Neural cell (in vitro differentiated cells): ENCODE measurements around the gene SLC5A8. TPM values are rescaled to one million over a fixed set of nuclear protein-coding genes. Genes with fewer than 3 reads are reported as not detected.

Source experiments
- H2AFZ ChIP-seq: fragments of 200-600, 300-800 bp; sonication (generic), shearing (Covaris generic); 2 replicates; pipeline ENCODE4 v1.6.0; 2014; ENCODE audit warnings: low read depth, mild to moderate bottlenecking, antibody characterized with exemption, low read length, moderate library complexity
- H3F3A ChIP-seq: fragments of 200-600 bp; shearing (Covaris generic); 2 replicates; pipeline ENCODE4 v1.6.1; 2016; ENCODE audit warnings: mild to moderate bottlenecking, moderate library complexity, mixed read lengths, antibody characterized with exemption, low read length; ENCODE audit not compliant: insufficient read depth, poor library complexity, severe bottlenecking
- H3K27ac ChIP-seq: fragments of 200-600, 300-800 bp; sonication (generic), shearing (Covaris generic); 2 replicates; pipeline ENCODE4 v1.5.1; 2014; ENCODE audit warnings: mild to moderate bottlenecking, low read length, moderate library complexity
- H3K27me3 ChIP-seq: fragments of 300-800, 200-600 bp; sonication (generic), shearing (Covaris generic); 2 replicates; pipeline ENCODE4 v1.6.0; 2014; ENCODE audit warnings: mild to moderate bottlenecking, low read depth, low read length, moderate library complexity; ENCODE audit not compliant: insufficient read depth
- H3K36me3 ChIP-seq: fragments of 300-800, 200-600 bp; sonication (generic), shearing (Covaris generic); 2 replicates; pipeline ENCODE4 v1.5.1; 2014; ENCODE audit warnings: mild to moderate bottlenecking, antibody characterized with exemption, low read length, moderate library complexity; ENCODE audit not compliant: insufficient read depth
- H3K4me2 ChIP-seq: fragments of 300-800, 200-600 bp; sonication (generic), shearing (Covaris generic); 2 replicates; pipeline ENCODE4 v1.6.0; 2014; ENCODE audit warnings: mild to moderate bottlenecking, low read length
- H3K4me3 ChIP-seq: fragments of 300-800, 200-600 bp; sonication (generic), shearing (Covaris generic); 2 replicates; pipeline ENCODE4 v1.5.1; 2014; ENCODE audit warnings: mild to moderate bottlenecking, low read length, moderate library complexity
- H3K79me2 ChIP-seq: fragments of 200-600 bp; shearing (Covaris generic); replicated peaks from 2 replicates; pipeline ENCODE4 v1.6.0; 2014; ENCODE audit warnings: mild to moderate bottlenecking, low read length, moderate library complexity; ENCODE audit not compliant: insufficient read depth
- H3K9ac ChIP-seq: fragments of 300-800, 200-600 bp; sonication (generic), shearing (Covaris generic); 2 replicates; pipeline ENCODE4 v1.6.1; 2016; ENCODE audit warnings: mild to moderate bottlenecking, low read length, mixed read lengths
- H3K9me2 ChIP-seq: fragments of 200-600 bp; shearing (Covaris generic); 2 replicates; pipeline ENCODE4 v1.6.1; 2016; ENCODE audit warnings: mild to moderate bottlenecking, low read length, mixed read lengths; ENCODE audit not compliant: insufficient read depth
- H3K9me3 ChIP-seq: fragments of 200-600, 300-800 bp; sonication (generic), shearing (Covaris generic); 2 replicates; pipeline ENCODE4 v1.6.1; 2016; ENCODE audit warnings: mild to moderate bottlenecking, mixed run types, low read length, moderate library complexity, mixed read lengths
- H4K20me1 ChIP-seq: fragments of 200-600 bp; shearing (Covaris generic); 2 replicates; pipeline ENCODE4 v1.6.1; 2016; ENCODE audit warnings: mild to moderate bottlenecking, mixed run types; ENCODE audit not compliant: insufficient read depth
- CTCF ChIP-seq: fragments of 450-650 bp; IDR thresholded peaks from 2 replicates; pipeline ENCODE4 v1.5.1; 2014; ENCODE audit warnings: antibody characterized with exemption, mild to moderate bottlenecking, moderate library complexity; ENCODE audit not compliant: poor library complexity, severe bottlenecking
- EP300 ChIP-seq: fragments of 450-650 bp; conservative IDR thresholded peaks from 2 replicates; pipeline ENCODE4 v1.6.1; 2014; ENCODE audit warnings: antibody characterized with exemption, mild to moderate bottlenecking, moderate library complexity; ENCODE audit not compliant: poor library complexity, severe bottlenecking
- EZH2 ChIP-seq: fragments of 200-600, 300-800 bp; shearing (Covaris generic), sonication (generic); IDR thresholded peaks from 2 replicates; pipeline ENCODE4 v1.6.1; 2014; ENCODE audit warnings: antibody characterized with exemption, low read length, borderline replicate concordance, mild to moderate bottlenecking; ENCODE audit not compliant: insufficient read depth, poor library complexity, severe bottlenecking
- MXI1 ChIP-seq: fragments of 450-650 bp; conservative IDR thresholded peaks from 2 replicates; pipeline ENCODE4 v1.6.1; 2014; ENCODE audit warnings: antibody characterized with exemption, mild to moderate bottlenecking; ENCODE audit not compliant: poor library complexity, severe bottlenecking
- POLR2AphosphoS5 ChIP-seq: IDR thresholded peaks from 2 replicates; pipeline ENCODE4 v1.6.1; 2012
- RAD21 ChIP-seq: fragments of 450-650 bp; conservative IDR thresholded peaks from 2 replicates; pipeline ENCODE4 v1.6.1; 2014; ENCODE audit warnings: antibody characterized with exemption, mild to moderate bottlenecking, moderate library complexity
- SMC3 ChIP-seq: fragments of 450-650 bp; conservative IDR thresholded peaks from 2 replicates; pipeline ENCODE4 v1.6.1; 2014; ENCODE audit warnings: antibody characterized with exemption, mild to moderate bottlenecking, moderate library complexity; ENCODE audit not compliant: poor library complexity
- TAF1 ChIP-seq: IDR thresholded peaks from 2 replicates; pipeline ENCODE4 v1.6.1; 2012; ENCODE audit warnings: low read depth
- polyA plus RNA-seq: library from polyadenylated mRNA; depleted of rRNA; stranded (reverse); fragments of >200 nt; gene quantifications from 2 replicates; pipeline ENCODE4 v1.2.3, GENCODE V29; 2014
- TF ChIP-seq, protein P1 (sequence below): IDR thresholded peaks from 2 replicates; pipeline ENCODE4 v1.6.1; 2012; ENCODE audit warnings: borderline replicate concordance

Gene SLC5A8
- polyA plus RNA-seq, 1 donor from 2014 or later = 0.12 TPM

- Histone ChIP-seq H3K9me3 (no peaks in the 10 kb centered on the region), H3F3A (no peaks in the 10 kb centered on the region), H2AFZ (no peak overlapping the region), H3K79me2 (no peaks in the 10 kb centered on the region), H3K9ac (no peak overlapping the region), H3K27me3 (no peaks in the 10 kb centered on the region), H3K9me2 (no peaks in the 10 kb centered on the region), H3K27ac (no peak overlapping the region), H4K20me1 (no peaks in the 10 kb centered on the region), H3K4me3 (no peak overlapping the region), H3K4me2 (no peak overlapping the region), H3K36me3 (no peaks in the 10 kb centered on the region)
- TF ChIP-seq POLR2AphosphoS5 (no peak), SMC3 (no peak)
- TF ChIP-seq, protein P1, sequence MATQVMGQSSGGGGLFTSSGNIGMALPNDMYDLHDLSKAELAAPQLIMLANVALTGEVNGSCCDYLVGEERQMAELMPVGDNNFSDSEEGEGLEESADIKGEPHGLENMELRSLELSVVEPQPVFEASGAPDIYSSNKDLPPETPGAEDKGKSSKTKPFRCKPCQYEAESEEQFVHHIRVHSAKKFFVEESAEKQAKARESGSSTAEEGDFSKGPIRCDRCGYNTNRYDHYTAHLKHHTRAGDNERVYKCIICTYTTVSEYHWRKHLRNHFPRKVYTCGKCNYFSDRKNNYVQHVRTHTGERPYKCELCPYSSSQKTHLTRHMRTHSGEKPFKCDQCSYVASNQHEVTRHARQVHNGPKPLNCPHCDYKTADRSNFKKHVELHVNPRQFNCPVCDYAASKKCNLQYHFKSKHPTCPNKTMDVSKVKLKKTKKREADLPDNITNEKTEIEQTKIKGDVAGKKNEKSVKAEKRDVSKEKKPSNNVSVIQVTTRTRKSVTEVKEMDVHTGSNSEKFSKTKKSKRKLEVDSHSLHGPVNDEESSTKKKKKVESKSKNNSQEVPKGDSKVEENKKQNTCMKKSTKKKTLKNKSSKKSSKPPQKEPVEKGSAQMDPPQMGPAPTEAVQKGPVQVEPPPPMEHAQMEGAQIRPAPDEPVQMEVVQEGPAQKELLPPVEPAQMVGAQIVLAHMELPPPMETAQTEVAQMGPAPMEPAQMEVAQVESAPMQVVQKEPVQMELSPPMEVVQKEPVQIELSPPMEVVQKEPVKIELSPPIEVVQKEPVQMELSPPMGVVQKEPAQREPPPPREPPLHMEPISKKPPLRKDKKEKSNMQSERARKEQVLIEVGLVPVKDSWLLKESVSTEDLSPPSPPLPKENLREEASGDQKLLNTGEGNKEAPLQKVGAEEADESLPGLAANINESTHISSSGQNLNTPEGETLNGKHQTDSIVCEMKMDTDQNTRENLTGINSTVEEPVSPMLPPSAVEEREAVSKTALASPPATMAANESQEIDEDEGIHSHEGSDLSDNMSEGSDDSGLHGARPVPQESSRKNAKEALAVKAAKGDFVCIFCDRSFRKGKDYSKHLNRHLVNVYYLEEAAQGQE = no peak
Measured at GRCh38 chr12:101168001-101168400, 42.0 kb downstream of the SLC5A8 start.

DNA sequence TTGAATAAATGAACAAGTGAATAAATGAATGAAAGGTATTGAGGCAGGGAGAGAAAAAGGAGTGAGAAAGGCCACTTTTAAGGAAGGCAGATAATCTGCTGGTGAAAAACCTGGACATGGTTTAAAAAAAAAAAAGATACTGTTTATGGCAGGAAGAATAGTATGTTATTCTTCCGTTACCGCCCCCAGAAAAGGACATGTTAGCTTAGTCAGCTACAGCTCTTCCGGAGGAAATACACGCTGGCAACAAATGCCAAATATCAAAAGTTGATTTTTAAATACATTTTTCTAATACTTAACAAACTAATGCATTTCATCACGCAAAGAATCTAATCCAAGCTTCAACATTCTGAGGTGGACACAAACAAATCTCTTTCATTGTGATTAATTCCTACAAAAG lies 43.2 kb downstream of the SLC5A8 start:
- no peak for TF ChIP-seq POLR2AphosphoS5
- TF ChIP-seq MXI1 = no peak
- TF ChIP-seq, protein P1 = no peak
- no peak overlapping the region for H3K4me3 ChIP-seq
- H3K4me2 ChIP-seq = no peak overlapping the region

DNA sequence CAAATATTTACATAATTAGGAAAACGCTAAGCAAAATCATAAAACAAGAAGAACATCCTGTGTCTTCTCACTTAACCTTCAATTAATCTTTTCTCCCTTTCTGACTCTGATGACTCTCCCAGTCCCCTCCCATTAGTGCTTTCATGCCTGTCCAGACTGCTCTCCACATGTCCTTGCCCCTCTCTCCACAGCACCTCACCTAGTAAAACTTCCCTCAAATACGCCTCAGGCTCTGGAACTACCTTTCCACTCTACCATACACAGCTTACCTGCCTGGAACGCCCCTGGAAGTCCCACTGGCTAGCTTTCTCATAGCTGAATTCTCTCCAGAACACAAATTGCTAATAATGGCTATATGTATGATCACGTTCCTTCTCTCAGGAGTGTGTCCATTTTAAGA lies 44.7 kb downstream of the SLC5A8 start:
- no peaks in the 10 kb centered on the region for H3K27me3 ChIP-seq
- no peak overlapping the region for H3K4me3 ChIP-seq
- no peak overlapping the region for H3K9ac ChIP-seq
- H2AFZ ChIP-seq = no peak overlapping the region
- H3K9me3 ChIP-seq = no peaks in the 10 kb centered on the region
- no peaks in the 10 kb centered on the region for H3K36me3 ChIP-seq
- H3K79me2 ChIP-seq = no peaks in the 10 kb centered on the region
- TF ChIP-seq POLR2AphosphoS5 (no peak), CTCF (no peak), EZH2 (no peak), TAF1 (no peak), RAD21 (no peak), SMC3 (no peak), MXI1 (no peak), EP300 (no peak)
- TF ChIP-seq, protein P1 = no peak
- no peak overlapping the region for H3K27ac ChIP-seq
- no peaks in the 10 kb centered on the region for H4K20me1 ChIP-seq
- H3K4me2 ChIP-seq = no peak overlapping the region
- H3F3A ChIP-seq = no peaks in the 10 kb centered on the region
- H3K9me2 ChIP-seq = no peaks in the 10 kb centered on the region

More for the DNA sequence above, 43.2 kb downstream of the SLC5A8 start:
- Histone ChIP-seq H3K36me3 (no peaks in the 10 kb centered on the region), H3K9me2 (no peaks in the 10 kb centered on the region), H3K27me3 (no peaks in the 10 kb centered on the region), H2AFZ (no peak overlapping the region), H3K9me3 (no peaks in the 10 kb centered on the region), H3K9ac (no peak overlapping the region), H4K20me1 (no peaks in the 10 kb centered on the region), H3K79me2 (no peaks in the 10 kb centered on the region), H3K27ac (no peak overlapping the region), H3F3A (no peaks in the 10 kb centered on the region)
